CD4-positive, CD25-positive, alpha-beta regulatory T cell (primary cell): Measurements from ENCODE around the gene ANAPC4. TPM values are rescaled to one million over a fixed set of nuclear protein-coding genes. Genes with fewer than 3 reads are reported as not detected.

Experiments used
- ATAC-seq, 2 donors: fragments of 150-1000 bp; cut with Tn5 transposase; one replicate each; pipeline ENCODE4 v1.10.0; 2021; ENCODE audit warnings: low read depth in 2 of 2, moderate number of reproducible peaks in 2 of 2, moderate library complexity in 1 of 2
- DNase-seq, 3 donors: peaks; one replicate each; pipeline versions ENCODE4 v3.0.0 to v3.0.0-alpha.2; 2012 to 2022; ENCODE audit warnings: mixed read lengths in 1 of 3
- H3K27ac ChIP-seq: one replicate; pipeline ENCODE4 v1.7.0; 2013; ENCODE audit warnings: mild to moderate bottlenecking, low read length; ENCODE audit not compliant: insufficient read depth, poor library complexity, severe bottlenecking
- H3K27me3 ChIP-seq: one replicate; pipeline ENCODE4 v1.7.0; 2013; ENCODE audit warnings: low read length; ENCODE audit not compliant: control insufficient read depth, insufficient read depth
- H3K36me3 ChIP-seq: one replicate; pipeline ENCODE4 v1.7.0; 2013; ENCODE audit warnings: mild to moderate bottlenecking, low read length, moderate library complexity; ENCODE audit not compliant: control insufficient read depth, insufficient read depth
- H3K4me1 ChIP-seq: 2 replicates; pipeline ENCODE4 v1.7.0; 2013; ENCODE audit warnings: mild to moderate bottlenecking, low read length; ENCODE audit not compliant: insufficient read depth, control insufficient read depth, poor library complexity, severe bottlenecking
- H3K4me3 ChIP-seq: one replicate; pipeline ENCODE4 v1.7.0; 2013; ENCODE audit warnings: low read depth, mild to moderate bottlenecking, low read length, moderate library complexity
- H3K9me3 ChIP-seq, 2 experiments: 1 replicate in 1 of 2; 2 replicates in 1 of 2; pipeline ENCODE4 v1.7.0; 2013; ENCODE audit warnings: low read length in 2 of 2, mild to moderate bottlenecking in 1 of 2, moderate library complexity in 1 of 2; ENCODE audit not compliant: control insufficient read depth in 2 of 2
- H3K27ac Mint-ChIP-seq, 3 donors: one replicate each; pipeline ENCODE4 v1.8.0; 2020 to 2022; ENCODE audit warnings: mild to moderate bottlenecking in 3 of 3, mixed read lengths in 3 of 3, moderate library complexity in 2 of 3
- H3K27me3 Mint-ChIP-seq: one replicate; pipeline ENCODE4 v1.8.0; 2022; ENCODE audit warnings: mild to moderate bottlenecking, mixed read lengths
- H3K36me3 Mint-ChIP-seq: one replicate; pipeline ENCODE4 v1.8.0; 2020; ENCODE audit warnings: mixed read lengths
- H3K4me1 Mint-ChIP-seq, 4 donors: one replicate each; pipeline ENCODE4 v1.8.0; 2020 to 2022; ENCODE audit warnings: mixed read lengths in 4 of 4, mild to moderate bottlenecking in 1 of 4
- H3K4me3 Mint-ChIP-seq, 4 donors: one replicate each; pipeline ENCODE4 v1.8.0; 2020 to 2022; ENCODE audit warnings: mild to moderate bottlenecking in 4 of 4, mixed read lengths in 4 of 4, moderate library complexity in 3 of 4
- H3K9me3 Mint-ChIP-seq, 7 donors: one replicate each; pipeline ENCODE4 v1.8.0; 2020 to 2022; ENCODE audit warnings: mixed read lengths in 7 of 7, mild to moderate bottlenecking in 3 of 7, moderate library complexity in 2 of 7
- polyA plus RNA-seq, 4 donors: library from polyadenylated mRNA; unstranded; fragments of 300-500 nt; fragmentation: Illumina TruSeq; gene quantifications; one replicate each; pipeline ENCODE4 v1.2.3, GENCODE V29; 2021
- total RNA-seq: library from RNA; stranded (reverse); gene quantifications from one replicate; pipeline ENCODE4 v1.2.3, GENCODE V29; 2022

The ANAPC4 gene
- total and polyA plus RNA-seq, 5 donors from 2014 or later, result 18.5 to 50.0 (median 23.6) TPM

- Mint-ChIP-seq H3K27ac (no peak overlapping the region), H3K4me3 (no peak overlapping the region), H3K9me3 (no peaks in the 10 kb centered on the region), H3K4me1 (peaks cover 0 to 16% (median 10%) of the 10 kb centered on the region in 4 donors), H3K36me3 (peaks cover 12% of the 10 kb centered on the region), H3K27me3 (no peaks in the 10 kb centered on the region)
- Histone ChIP-seq H3K4me3 (peak overlapping the region; percentile 83), H3K4me1 (peaks cover 31% of the 10 kb centered on the region), H3K36me3 (peaks cover 25% of the 10 kb centered on the region), H3K27me3 (no peaks in the 10 kb centered on the region), H3K9me3 (no peaks in the 10 kb centered on the region), H3K27ac (no peak overlapping the region)
- no peak for ATAC-seq
- no peak for DNase-seq
Measured at GRCh38 chr4:25378437-25378743, 1.3 kb downstream of the ANAPC4 start.

- Histone ChIP-seq H3K36me3 (peaks cover 37% of the 10 kb centered on the region), H3K27me3 (no peaks in the 10 kb centered on the region), H3K4me3 (peak overlapping the region; percentile 83), H3K4me1 (peaks cover 31% of the 10 kb centered on the region), H3K9me3 (no peaks in the 10 kb centered on the region), H3K27ac (no peak overlapping the region)
- no peaks in the 10 kb centered on the region for H3K27me3 Mint-ChIP-seq
- H3K4me3 Mint-ChIP-seq, result no peak overlapping the region
- peaks cover 21% of the 10 kb centered on the region for H3K36me3 Mint-ChIP-seq
- no peaks in the 10 kb centered on the region for H3K9me3 Mint-ChIP-seq
- no peak overlapping the region for H3K27ac Mint-ChIP-seq
- peaks cover 6 to 20% (median 13%) of the 10 kb centered on the region in 4 donors for H3K4me1 Mint-ChIP-seq
- DNase-seq (no peak), ATAC-seq (no peak)
Measured at GRCh38 chr4:25379591-25379990, 2.5 kb downstream of the ANAPC4 start.

GRCh38 chr4:25383647-25384046 lies 6.6 kb downstream of the ANAPC4 start:
- H3K9me3 ChIP-seq, result no peaks in the 10 kb centered on the region
- ATAC-seq, result no peak
- no peak overlapping the region for H3K4me3 ChIP-seq
- peaks cover 6 to 19% (median 7%) of the 10 kb centered on the region in 4 donors for H3K4me1 Mint-ChIP-seq
- H3K27ac Mint-ChIP-seq, result no peak overlapping the region
- H3K4me1 ChIP-seq, result peaks cover 16% of the 10 kb centered on the region
- no peak for DNase-seq
- H3K4me3 Mint-ChIP-seq, result no peak overlapping the region
- H3K27me3 Mint-ChIP-seq, result no peaks in the 10 kb centered on the region
- peaks cover 56% of the 10 kb centered on the region for H3K36me3 ChIP-seq
- peaks cover 40% of the 10 kb centered on the region for H3K36me3 Mint-ChIP-seq
- no peaks in the 10 kb centered on the region for H3K27me3 ChIP-seq
- H3K9me3 Mint-ChIP-seq, result no peaks in the 10 kb centered on the region
- H3K27ac ChIP-seq, result no peak overlapping the region

- Mint-ChIP-seq H3K27me3 (no peaks in the 10 kb centered on the region), H3K36me3 (peaks cover 56% of the 10 kb centered on the region), H3K4me3 (no peak overlapping the region), H3K4me1 (peaks cover 4 to 16% (median 6%) of the 10 kb centered on the region in 4 donors), H3K9me3 (no peaks in the 10 kb centered on the region), H3K27ac (peak overlapping the region in 1 of 3 donors; percentile 71)
- Histone ChIP-seq H3K36me3 (peaks cover 70% of the 10 kb centered on the region), H3K4me3 (no peak overlapping the region), H3K27ac (no peak overlapping the region), H3K9me3 (no peaks in the 10 kb centered on the region), H3K27me3 (no peaks in the 10 kb centered on the region), H3K4me1 (peaks cover 3% of the 10 kb centered on the region)
- ATAC-seq (no peak), DNase-seq (no peak)
Measured at GRCh38 chr4:25386926-25387325, 9.9 kb downstream of the ANAPC4 start.

GRCh38 chr4:25397305-25397704 lies 20.2 kb downstream of the ANAPC4 start:
- H3K27me3 Mint-ChIP-seq, result no peaks in the 10 kb centered on the region
- H3K4me3 ChIP-seq, result no peak overlapping the region
- peaks cover 0 to 5% (median 0%) of the 10 kb centered on the region in 7 donors for H3K9me3 Mint-ChIP-seq
- no peaks in the 10 kb centered on the region for H3K27me3 ChIP-seq
- H3K4me1 ChIP-seq, result no peaks in the 10 kb centered on the region
- peak overlapping the region in 1 of 3 donors; percentile 75 for H3K27ac Mint-ChIP-seq
- peaks cover 78% of the 10 kb centered on the region for H3K36me3 Mint-ChIP-seq
- H3K36me3 ChIP-seq, result peaks cover 97% of the 10 kb centered on the region
- no peak for ATAC-seq
- H3K9me3 ChIP-seq, result peaks cover 0 to 4% of the 10 kb centered on the region in 2 experiments
- no peak overlapping the region for H3K4me3 Mint-ChIP-seq
- no peak for DNase-seq
- no peak overlapping the region for H3K27ac ChIP-seq
- H3K4me1 Mint-ChIP-seq, result peaks cover 4 to 7% (median 5%) of the 10 kb centered on the region in 4 donors

- Histone ChIP-seq H3K4me1 (no peaks in the 10 kb centered on the region), H3K4me3 (no peak overlapping the region), H3K9me3 (peaks cover 0 to 4% of the 10 kb centered on the region in 2 experiments), H3K27ac (no peak overlapping the region), H3K27me3 (no peaks in the 10 kb centered on the region), H3K36me3 (peaks cover 91% of the 10 kb centered on the region)
- DNase-seq (no peak), ATAC-seq (no peak)
- Mint-ChIP-seq H3K27me3 (no peaks in the 10 kb centered on the region), H3K4me1 (peaks cover 4 to 7% (median 6%) of the 10 kb centered on the region in 4 donors), H3K9me3 (peaks cover 0 to 5% (median 0%) of the 10 kb centered on the region in 7 donors), H3K36me3 (peaks cover 83% of the 10 kb centered on the region), H3K4me3 (no peak overlapping the region), H3K27ac (peak overlapping the region in 1 of 3 donors; percentile 60)
Measured at GRCh38 chr4:25399510-25399909, 22.4 kb downstream of the ANAPC4 start.

GRCh38 chr4:25401066-25401465 lies 24.0 kb downstream of the ANAPC4 start:
- H3K9me3 ChIP-seq, result peaks cover 0 to 4% of the 10 kb centered on the region in 2 experiments
- peaks cover 4 to 10% (median 8%) of the 10 kb centered on the region in 4 donors for H3K4me1 Mint-ChIP-seq

GRCh38 chr4:25402521-25402920 lies 25.5 kb downstream of the ANAPC4 start:
- Mint-ChIP-seq H3K9me3 (no peaks in the 10 kb centered on the region), H3K4me3 (no peak overlapping the region), H3K36me3 (peaks cover 70% of the 10 kb centered on the region), H3K4me1 (peaks cover 4 to 9% (median 6%) of the 10 kb centered on the region in 4 donors), H3K27me3 (no peaks in the 10 kb centered on the region), H3K27ac (no peak overlapping the region)
- Histone ChIP-seq H3K36me3 (peaks cover 90% of the 10 kb centered on the region), H3K9me3 (no peaks in the 10 kb centered on the region), H3K27ac (no peak overlapping the region), H3K27me3 (no peaks in the 10 kb centered on the region), H3K4me1 (no peaks in the 10 kb centered on the region), H3K4me3 (no peak overlapping the region)
- no peak for DNase-seq
- ATAC-seq, result no peak

More at GRCh38 chr4:25401066-25401465, 24.0 kb downstream of the ANAPC4 start:
- Histone ChIP-seq H3K27ac (no peak overlapping the region), H3K36me3 (peaks cover 90% of the 10 kb centered on the region), H3K4me3 (no peak overlapping the region), H3K27me3 (no peaks in the 10 kb centered on the region), H3K4me1 (no peaks in the 10 kb centered on the region)
- Mint-ChIP-seq H3K36me3 (peaks cover 79% of the 10 kb centered on the region), H3K4me3 (no peak overlapping the region), H3K27me3 (no peaks in the 10 kb centered on the region), H3K9me3 (peaks cover 0 to 5% (median 0%) of the 10 kb centered on the region in 7 donors), H3K27ac (peak overlapping the region in 1 of 3 donors; percentile 10)
- ATAC-seq, result no peak
- no peak for DNase-seq
